GM10266 (cell line): ENCODE results near the gene PARD3.

Experiments
- DNase-seq: peaks from one replicate; pipeline ENCODE4 v3.0.0; 2012; ENCODE audit errors: extremely low spot score
- CTCF ChIP-seq: IDR thresholded peaks from 2 replicates; pipeline ENCODE4 v1.5.1; 2012; ENCODE audit warnings: mild to moderate bottlenecking, low read depth; ENCODE audit not compliant: control insufficient read depth, insufficient read depth; ENCODE audit errors: missing control alignments

PARD3 gene

GRCh38 chr10:34175121-34175520 lies 640.0 kb downstream of the PARD3 start:
- TF ChIP-seq CTCF, result no peak
- no peak for DNase-seq

GRCh38 chr10:34172936-34173533 lies 642.1 kb downstream of the PARD3 start:
- TF ChIP-seq CTCF, result no peak
- no peak for DNase-seq

GRCh38 chr10:34171957-34172527 lies 643.1 kb downstream of the PARD3 start:
- no peak for DNase-seq

GRCh38 chr10:34169677-34170076 lies 645.4 kb downstream of the PARD3 start:
- DNase-seq, result no peak

More at GRCh38 chr10:34171957-34172527, 643.1 kb downstream of the PARD3 start:
- TF ChIP-seq CTCF, result no peak

GRCh38 chr10:34169131-34169530 lies 646.0 kb downstream of the PARD3 start:
- DNase-seq, result no peak
- no peak for TF ChIP-seq CTCF

More at GRCh38 chr10:34169677-34170076, 645.4 kb downstream of the PARD3 start:
- TF ChIP-seq CTCF, result no peak

GRCh38 chr10:34168439-34168838 lies 646.7 kb downstream of the PARD3 start:
- DNase-seq, result no peak
- no peak for TF ChIP-seq CTCF

GRCh38 chr10:34166823-34167222 lies 648.3 kb downstream of the PARD3 start:
- TF ChIP-seq CTCF, result no peak
- DNase-seq, result no peak
